HPDE6-E6E7 (cell line): ENCODE measurements around the gene NGB.

Source experiments
- DNase-seq: peaks from one replicate; pipeline ENCODE4 v3.0.0; 2011; ENCODE audit warnings: missing footprints; ENCODE audit errors: extremely low spot score

Gene NGB

DNA sequence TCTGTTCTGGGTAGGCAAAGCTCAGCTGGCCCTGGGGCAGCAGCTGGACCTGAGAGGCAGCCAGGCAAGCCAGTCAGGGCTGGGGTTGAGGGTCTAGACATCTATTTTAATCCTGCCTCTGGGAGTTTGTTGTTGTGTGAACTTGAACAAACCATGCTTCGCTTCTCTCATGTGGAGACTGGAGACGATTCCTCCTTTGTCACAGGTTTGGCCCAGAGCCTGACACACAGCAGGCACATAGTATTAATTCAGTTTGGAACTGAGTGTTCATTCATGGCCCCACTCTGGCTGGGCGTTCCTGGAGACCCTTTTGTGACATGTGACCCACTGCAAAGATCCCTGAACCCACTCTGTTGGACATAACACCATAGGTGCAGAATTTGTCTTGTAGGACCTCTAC is 39.3 kb downstream of the NGB start:
- DNase-seq, result no peak

DNA sequence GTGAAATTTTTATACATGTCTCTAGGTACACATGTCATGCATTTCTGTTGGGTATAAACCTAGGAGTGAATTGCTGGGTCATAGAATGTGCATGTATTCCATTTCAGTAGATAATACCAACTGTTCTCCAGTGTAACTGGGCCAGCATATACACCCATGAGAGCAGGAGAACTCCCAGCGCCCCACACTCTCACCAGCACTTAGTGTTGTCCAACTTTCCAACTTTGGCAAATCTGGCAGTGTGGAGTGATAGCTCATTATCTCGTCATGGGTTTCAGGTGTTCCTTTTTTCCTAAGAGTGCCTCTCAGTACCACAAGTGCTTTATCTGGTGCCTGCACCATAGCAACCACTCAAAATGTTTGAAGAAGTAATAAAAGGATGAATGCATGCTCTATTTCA is 40.1 kb downstream of the NGB start:
- DNase-seq, result no peak

DNA sequence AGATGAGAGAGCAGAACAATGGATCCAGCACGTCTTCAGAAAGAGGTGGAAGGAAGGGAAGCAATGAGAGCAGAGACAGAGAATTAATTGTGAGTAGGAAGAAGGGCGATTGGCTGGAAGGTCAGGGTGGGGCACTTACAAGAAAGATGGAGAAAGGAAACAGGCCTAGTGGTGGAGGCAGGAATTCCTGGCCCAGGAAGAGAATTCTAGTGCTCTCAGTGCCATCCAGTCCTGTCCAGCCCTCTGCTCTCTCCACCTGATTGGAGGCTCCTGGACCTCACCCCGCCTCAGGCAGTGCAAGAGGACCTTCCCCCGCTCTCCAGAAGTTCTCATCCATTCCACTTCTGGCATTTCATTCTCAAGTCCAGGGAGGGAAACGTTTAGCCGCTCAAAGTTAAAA is 43.0 kb downstream of the NGB start:
- DNase-seq, result no peak

DNA sequence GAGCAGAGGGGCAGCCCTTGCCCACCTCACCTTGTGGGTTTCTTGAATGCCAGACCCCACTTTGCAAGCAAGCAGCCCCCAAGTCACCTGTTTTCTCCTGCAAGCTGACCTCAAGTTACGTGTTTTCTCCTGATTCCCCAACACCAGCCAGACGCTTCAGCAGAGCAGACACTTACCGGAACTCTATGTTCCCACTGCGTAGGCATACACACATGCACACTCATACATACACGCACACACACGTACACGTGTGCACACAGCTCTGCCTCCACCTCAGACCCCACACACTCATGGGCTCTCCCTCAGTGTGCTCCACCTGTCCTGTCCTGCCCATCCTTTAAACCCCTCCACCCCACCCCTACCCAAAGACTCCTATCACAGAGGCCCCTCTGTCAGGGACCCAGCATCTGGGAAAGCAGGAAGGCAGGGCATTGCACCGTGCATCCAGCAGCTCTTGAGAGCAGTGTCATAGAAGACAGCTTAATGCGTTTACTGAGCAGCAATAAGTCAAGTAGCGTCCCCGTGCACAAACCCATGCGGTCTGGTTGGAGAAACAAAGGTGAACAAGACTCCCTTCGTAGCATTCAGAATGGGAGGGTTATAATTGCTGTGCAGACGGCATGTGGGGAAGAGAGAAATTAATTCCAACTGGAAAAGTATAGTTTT is 45.0 kb downstream of the NGB start:
- no peak for DNase-seq

DNA sequence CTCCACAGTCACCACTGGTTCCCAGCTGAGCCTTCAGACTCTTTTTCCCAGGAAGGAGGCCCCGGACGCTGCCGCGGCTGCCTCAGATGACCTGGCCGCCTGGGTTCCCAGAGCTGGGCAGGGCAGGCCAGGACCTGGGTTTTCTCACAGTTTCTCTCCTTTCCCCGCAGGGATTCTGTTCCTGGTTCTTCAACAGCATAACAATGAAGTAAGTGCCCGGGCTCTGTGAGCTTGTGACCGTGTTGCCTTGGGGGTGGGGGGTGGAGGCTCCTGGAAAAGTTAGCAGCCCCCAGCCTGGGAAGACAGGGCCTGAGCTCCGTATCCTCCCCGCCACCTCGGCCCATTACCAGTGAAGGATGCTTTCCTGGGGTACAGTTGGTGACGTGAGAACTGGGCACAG is 45.8 kb downstream of the NGB start:
- no peak for DNase-seq

DNA sequence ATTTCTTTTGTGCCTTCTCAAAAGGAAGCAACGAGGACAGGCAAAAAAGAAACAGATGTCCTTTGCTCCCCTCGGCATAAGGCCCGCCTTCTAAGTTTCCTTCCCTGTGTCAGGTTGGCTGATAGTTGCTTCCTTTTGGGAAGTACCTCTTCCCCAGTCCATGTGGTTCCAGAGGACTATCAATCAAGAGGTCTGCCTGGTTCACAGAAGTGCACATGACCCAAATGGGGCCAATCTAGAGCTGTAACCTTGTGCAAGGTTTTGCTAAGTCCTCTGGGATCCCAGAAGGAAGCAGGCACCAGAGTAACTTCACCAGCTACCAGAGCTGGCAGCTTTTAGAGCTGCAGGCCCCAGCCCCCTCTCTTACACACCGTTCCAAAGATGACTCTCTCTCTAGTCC is 46.8 kb downstream of the NGB start:
- no peak for DNase-seq

DNA sequence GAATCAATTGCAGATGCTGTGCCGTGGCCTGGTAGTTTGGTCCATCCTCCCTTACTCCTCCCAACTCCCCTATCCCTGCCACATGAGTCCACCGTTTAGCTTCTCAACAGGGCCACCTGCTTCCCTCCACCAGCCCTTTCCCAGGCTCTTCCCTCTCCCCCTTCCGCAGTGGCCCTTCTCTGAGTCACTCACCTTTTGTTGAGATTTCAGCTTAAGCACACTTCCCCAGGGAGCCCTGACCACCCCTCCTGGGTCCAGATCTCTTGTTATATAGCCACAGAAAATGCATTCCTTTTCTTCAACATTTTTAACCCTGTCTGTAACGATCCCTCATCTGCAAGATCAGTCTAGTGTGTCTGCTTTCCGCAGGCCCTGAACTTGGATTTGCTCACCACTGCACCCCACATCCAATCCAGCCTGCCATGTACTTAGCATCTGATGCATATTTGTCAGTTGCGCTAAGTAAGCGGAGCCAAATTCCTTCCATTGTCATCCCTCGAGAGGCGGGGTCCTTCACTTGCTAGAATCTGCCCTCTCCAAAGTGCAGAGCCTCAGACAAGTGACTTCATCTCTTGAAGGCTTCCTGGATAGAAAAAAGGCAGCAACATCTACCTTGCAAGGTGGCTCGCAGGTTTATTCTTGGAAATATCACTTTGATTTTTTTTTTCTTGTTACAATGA is 48.3 kb downstream of the NGB start:
- no peak for DNase-seq

DNA sequence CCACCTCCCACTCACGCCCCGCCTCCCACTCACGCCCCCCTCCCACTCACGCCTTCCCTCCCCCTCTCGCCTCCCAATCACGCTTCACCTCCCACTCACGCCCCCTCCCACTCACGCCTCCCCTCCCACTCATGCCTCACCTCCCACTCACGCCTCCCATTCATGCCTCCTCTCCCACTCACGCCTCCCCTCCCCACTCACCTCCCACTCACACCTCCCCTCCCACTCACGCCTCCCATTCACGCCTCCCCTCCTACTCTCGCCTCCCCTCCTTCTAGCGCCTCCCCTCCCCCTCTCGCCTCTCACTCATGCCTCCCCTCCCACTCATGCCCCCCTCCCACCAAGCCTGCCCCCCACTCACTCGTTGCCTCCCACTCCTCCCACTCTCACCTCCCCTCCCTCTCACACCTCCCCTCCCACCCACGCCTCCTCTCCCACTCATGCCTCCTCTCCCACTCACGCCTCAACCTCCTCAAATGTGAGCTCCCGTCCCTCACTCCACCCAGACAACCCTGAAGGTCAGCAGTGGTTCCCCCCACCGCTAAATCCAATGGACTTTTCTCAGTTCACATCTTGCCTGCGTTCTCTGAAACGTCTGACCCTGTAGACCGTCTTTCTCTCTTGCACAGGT is 49.6 kb downstream of the NGB start:
- DNase-seq, result no peak

DNA sequence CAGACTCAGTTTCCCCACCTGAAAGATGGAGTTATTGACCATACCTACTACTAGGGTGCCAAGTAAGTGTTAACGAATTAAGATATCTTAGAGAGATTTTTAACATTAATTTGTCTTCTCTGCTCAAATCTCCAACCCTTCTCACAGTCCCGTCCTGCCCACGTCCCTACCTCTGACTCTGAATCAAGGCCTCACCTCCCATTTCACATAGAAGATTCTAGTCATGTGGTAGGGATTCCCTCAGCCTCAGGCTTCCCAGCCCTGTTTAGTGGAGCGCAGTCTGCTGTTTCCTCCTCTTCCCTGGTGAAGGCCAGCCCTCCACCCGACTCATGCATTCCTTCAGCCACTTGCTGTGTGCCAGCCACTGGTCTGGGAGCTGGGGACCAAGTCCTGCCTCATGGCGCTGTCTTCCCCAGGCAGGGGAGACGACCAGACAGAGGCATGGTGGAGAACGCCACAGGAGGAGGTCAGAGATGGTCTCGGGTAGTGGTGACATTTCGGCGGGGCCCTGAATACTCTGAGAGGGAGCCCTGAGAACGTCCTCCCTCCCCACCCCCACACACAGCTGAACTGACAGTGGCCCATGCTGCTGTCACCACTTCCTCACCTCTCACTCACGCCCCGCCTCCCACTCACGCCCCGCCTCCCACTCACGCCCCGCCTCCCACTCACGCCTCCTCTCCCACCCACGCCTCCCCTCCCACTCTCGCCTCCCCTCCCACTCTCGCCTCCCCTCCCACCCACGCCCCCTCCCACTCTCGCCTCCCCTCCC is 50.6 kb downstream of the NGB start:
- no peak for DNase-seq

DNA sequence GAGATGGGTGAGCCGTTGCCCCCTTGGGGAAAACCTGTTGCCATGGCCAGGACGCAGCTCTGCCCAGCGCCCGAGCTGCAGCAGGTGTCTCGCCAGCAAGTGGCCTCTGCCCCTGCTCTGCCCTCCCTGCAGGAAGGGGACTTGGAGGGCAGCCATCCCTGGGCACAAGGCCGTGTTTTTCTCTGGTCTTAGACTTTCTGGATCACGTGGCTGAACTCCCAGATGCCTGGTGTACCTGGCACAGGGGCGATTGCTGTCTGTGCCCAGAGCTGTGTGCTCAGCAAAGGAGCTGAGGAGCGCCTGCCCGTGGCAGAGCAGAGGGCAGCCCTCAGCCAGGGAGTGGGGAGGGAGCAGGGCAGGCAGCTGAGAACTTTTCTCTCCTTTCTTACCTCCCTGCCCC is 51.4 kb downstream of the NGB start:
- DNase-seq, result no peak

DNA sequence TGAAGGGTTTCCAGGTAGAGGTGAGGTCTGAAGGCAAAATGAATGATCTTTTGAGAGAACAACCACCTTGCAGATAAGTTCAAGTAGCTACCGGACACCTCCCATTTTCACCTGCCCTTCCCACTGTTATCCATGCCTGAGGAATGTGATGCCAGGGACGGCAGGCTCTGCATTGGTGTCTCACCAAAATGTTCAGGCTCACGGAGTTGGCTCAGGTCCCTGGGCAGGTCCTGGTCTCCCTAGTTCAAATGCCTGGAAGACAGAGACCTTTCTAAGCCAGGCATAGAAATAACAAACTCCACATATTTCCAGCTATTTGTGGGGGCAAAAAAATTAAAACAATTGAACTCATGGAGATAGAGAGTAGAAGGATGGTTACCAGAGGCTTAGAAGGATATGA is 53.5 kb downstream of the NGB start:
- no peak for DNase-seq
